HG02973 (cell line): Measurements from ENCODE around the gene SUN2.

Experiments used
- ATAC-seq: cut with Tn5 transposase; IDR thresholded peaks from one replicate; pipeline ENCODE4 v1.9.1; 2021; ENCODE audit warnings: moderate library complexity; ENCODE audit not compliant: unreplicated experiment

SUN2 gene

DNA sequence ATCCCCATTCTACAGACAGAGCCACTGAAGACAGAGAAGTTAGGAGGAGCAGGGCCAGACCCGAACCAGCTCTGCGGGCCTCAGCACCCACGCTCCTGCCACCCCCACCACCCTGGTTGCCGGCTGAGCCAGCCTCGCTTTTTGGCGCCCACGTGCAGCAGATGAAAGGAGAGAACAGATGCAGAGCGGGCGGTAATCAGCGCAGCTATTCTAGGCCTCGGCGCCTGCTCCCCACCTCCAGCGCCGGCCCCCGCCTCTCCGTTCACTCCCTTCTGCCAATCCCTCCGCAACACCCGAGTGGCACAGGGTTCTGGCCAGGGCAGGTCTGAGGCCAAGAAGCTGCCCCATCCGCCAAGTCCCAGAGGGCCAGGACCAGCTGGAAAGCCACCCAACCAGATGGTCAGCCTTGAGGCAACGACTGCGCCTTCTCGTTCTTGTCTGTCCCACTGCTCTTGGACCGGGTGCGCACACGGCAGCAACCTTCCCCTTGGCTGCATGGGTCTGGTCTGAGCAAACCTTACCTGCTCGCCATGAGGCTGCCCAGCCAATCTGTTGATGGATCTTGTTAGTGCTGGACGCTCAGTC is 21.4 kb upstream of the SUN2 start:
- ATAC-seq = no peak

DNA sequence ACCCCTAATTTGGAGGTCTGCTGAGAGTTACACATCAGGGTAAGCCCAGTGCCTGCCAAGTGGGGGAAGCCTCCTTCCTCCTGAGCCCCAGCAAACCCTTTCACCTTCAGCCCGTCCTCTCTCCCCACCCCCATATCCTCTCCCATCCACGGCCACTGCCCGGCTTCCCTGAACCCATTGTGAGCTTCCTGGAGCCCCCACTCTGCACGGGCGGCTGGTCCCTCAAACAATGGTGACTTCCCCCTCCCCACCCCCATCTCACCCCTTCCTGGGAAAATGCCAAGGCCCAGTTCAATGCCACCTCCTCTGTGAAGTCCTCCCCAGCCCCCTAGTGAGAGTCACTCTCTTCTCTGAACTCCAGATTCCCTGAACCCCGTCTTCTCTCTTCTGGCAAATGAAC is 20.3 kb upstream of the SUN2 start:
- no peak for ATAC-seq

DNA sequence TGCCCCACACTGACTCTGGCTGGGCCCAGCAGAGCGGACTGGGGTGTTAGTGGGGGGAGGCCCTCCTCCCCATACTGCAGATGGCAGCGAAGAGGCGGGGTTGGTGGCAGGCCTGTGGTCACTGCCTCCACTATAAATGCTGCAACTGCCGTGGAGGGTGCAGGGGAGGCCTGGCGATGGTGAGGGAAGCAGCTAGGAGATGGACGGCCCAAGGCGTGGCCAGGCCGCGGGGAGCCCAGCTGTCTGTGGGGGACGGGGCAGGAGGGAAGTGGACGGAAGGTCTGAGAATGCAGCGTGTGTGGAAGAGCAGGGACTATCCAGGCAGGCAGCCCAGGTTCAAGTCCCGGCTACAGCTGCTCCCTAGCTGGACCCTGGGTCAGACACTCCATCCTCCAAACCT is 19.9 kb upstream of the SUN2 start:
- no peak for ATAC-seq

DNA sequence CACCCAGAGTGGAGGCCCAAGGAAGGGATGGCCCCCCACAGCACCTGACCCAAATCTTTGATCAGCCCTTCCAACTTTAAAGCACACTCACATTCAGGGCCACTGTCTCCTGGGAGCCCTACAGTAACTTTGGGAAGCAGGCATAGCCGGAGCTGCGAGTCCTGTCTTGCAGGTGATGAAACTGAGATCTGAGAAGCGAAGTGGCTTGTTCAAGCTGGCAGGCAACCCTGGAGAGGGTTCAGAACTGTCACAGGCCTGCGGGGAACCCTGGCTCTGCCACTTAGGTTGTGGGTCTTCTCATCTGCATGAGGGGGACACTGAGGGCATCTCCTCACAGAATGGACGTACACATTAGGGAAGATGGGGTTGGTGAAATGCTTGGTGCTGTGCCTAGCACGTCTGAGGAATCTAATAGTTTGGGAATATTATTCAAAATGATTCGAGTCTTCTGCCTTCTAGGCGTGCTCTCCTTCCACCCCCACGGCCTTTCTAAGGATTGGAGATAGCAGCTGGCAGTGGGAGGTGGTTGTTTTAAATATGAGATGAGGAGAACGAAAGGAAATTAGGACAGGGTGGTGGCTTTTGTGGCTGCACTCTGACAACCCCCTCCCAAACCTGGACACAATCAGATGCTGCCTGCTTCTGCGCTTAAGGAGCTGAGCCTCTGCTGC is 18.8 kb upstream of the SUN2 start:
- ATAC-seq = no peak

DNA sequence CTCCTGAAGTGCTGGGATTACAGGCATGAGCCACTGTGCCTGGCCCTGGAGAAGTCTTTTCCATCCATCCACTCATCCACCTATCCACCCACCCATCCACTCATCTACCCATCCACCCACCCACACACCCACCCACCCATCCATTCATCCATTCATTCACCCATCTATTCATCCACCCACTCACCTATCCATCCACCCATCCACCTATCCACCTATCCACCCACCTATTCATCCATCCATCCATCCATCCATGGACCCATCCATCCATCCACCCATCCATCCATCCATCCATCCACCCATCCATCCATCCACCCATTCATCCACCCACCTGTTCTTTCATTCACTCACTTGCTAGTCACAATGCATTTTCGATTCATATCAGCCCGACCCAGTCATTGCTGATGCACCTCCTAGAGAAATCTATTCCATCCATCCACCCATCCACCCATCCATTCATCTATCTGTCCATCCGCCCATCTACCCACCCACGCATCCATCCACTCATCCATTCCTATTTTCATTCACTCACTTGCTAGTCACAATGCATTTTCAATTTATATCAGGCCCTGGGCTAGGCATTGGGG is 17.7 kb upstream of the SUN2 start:
- no peak for ATAC-seq

DNA sequence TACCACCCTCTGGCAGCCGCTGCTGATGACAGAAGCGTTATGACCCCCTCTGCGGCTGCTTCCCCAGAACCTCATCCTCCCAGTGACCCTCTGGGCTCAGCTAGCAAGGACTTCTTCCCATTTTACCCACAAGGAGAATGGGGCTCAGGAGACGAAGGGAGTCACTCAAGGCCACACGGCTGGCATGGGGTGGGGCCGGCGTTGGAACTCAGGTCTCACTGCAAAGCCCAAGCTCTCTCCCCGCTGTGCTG is 16.8 kb upstream of the SUN2 start:
- ATAC-seq = no peak

DNA sequence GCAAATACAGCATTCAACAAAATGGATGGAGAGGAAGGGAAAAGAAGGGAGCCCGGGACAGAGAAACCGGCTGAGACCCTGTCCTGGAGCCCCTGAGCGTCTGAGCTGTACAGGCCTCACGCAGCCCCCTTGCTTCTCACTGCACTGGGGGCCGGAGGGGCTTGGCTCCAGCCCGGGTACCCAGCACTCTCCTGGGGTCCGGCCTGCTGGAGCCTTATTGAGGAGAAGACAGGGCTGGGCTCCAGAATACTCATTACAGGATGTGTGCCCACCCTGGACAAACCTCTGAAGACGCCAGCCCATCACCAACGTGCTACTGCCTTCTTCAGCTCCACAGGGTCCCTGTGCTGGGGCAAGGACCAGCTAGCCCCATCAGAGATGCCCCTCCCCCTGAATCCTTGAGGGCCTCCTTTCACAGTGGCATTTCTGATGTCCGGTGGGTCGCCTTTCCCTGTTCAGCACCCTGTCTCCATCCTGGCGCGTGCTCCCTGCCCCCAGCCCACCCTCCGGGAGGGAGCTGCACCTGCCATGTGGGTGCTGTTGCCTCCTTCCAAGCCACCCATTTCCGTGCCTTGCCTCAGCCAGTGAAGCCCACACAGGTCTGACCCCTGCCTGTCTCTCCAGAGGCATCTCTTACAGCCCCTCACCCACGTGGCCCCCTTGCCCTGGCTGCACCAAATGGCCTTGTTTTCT is 14.6 kb upstream of the SUN2 start:
- no peak for ATAC-seq

DNA sequence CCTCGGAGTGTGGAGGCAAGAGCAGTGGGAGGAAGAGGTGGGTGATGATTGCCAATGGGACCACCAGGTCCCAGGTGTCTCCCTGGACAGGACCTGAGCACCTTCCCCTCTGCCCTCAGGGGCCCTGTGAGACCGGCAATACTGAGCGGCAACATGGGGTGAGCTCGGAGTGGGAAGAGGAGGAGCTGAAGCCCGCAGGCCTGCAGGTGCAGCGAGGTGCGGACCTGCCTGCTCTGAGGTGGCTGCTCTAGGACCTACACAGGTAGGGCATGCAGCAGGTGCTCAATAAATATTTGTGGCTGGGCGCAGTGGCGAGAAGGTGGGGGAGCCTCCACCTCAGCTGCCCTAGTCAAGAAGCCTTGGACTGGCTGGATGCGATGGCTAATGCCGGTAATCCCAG is 12.2 kb upstream of the SUN2 start:
- ATAC-seq = no peak

DNA sequence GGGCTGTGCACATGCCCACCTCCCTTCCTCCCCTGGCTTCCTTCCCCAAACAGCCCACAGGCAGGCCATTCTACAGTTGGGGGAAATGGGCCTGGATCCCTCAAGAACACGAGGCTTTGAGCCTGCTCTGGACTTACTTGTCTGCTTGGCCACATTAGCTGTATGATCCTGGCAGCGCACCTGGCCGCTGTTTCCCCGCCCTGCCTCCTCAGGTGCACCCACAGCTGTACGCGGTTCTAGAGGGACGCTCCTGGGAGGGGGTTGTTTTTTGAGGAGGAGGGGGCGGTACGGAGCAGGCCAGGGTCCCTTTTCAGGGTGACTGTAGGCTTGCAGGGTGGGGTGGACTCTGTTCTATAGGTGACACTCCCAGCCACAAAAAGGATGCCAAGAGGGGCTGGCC is 11.5 kb upstream of the SUN2 start:
- no peak for ATAC-seq

DNA sequence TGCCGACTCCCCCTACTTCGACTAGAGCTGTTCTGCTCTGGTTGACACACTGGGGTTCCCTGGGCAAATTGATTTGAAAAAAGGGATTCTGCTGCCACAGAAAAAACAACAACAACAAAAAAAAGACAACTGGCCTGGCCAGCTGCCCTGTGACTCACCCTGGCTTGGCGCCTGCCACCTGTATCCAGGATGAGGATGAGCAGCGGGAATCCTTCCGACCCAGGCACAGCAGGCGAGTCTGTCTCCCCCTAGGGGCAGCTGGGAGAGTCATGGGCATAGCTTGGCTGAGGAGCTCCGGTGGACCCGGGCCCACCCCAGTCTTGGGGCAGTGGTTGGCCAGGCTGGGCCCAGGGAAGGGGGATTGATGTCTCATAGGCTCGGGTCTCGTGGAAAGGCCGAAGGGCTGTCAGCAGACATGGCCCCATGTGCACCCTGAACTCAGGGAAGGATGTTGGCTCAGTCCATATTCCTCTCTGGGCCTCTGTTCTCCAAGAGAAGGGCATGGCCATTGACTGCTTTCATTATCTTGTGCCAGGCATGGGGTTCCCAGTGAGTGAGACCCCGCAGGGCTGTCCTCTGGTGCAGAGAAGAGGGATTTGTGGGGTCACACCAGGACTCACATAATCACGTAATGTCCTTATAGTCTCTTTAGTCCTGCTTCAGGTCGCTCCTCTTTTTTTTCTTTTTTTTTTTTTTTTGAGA is 10.4 kb upstream of the SUN2 start:
- ATAC-seq = no peak

DNA sequence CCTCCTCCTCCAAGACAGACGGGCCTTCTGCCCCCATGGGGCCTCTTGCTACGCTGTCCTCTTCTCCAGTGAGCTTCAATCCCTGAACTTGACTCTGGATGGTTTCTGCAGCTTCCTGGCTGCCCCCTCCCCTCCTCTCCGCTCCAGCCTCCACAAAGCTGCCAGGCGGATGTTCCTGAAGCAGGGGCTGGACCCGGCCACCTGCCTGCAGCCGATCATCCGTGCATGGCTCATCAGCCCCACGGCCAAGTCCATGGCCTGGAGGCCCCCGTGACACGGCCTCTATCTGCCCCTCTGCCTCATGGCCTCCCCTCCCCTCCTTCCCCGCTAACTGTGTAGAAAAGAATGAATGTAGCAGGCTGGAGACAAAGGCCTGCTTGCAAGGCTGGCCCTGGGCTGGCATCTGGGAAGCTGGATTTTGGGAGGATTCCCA is 6.8 kb upstream of the SUN2 start:
- no peak for ATAC-seq

DNA sequence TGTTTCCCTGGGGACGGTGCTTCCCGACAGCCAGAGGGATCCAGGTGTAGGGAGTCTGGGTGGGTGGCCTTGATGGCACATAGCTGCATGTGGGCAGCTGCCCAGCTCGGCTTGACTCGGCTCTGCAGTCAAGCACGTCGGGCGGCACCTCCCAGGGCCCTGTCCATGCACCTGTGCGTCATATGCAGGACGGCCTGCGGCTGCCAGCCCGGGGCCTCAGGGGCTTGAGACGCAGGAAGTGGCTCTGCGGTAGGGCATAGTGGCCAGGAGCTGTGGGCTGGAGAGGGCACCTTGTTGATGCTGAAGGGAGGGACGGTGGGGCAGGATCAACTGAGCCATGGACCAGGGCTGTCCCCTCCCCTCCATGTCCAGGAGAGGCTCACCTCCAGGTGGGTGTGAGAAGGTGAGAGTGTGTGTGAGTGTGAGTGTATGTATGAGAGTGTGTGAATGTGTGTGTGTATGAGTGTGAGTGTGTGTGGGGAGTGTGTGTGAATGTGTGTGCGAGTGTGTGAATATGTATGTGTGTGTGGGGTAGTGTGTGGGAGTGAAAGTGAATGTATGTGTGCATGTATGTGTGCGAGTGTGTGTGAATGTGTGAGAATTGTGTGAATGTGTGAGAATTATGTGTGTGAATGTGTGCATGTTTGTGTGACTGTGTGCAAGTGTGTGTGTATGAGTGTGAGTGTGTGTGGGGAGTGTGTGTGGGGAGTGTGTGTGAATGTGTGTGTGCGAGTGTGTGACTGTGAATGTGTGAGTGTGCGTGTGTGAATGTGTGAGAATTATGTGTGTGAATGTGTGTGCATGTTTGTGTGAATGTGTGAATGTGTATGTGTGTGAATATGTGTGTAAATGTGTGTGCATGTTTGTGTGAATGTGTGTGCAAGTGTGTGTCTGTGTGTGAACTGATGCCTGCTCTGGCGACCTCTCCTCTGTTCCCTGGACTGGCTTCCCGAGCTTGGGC is 5.7 kb upstream of the SUN2 start:
- no peak for ATAC-seq

DNA sequence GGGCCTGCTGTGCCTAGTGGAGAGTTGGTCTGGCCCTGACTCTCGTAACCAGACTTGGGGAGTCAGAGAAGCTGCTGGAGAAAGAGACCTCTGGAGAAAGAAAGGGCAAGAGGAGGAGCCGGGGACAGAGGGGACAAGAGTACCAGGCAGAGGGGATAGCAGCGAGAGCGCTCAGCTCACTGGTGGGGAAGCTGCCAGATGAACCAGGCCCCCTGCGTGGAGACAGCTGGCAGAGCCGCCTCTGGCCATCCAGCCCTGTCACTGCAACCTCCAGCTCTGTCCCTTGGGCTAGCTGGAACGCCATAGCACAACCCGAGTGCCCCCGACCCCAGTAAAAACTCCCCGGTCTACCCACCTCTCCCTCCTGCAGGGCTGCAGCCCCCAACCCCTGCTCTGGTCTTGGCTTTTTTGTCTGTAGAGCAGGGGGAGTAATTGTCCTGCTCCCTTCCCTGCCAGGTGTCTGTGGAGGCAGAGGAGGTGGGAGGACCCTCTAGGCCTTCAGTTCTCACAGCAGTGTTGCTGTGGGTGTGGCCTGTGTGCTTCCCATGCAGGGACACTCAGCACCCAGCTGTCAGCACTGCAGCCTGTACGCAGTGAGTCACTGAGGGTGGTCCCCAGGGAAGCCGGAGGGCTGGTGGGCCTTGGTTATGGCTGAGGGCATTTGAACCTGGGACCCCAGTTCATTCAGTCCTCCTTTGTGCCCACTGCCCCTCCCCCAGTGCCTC is 4.8 kb upstream of the SUN2 start:
- no peak for ATAC-seq

DNA sequence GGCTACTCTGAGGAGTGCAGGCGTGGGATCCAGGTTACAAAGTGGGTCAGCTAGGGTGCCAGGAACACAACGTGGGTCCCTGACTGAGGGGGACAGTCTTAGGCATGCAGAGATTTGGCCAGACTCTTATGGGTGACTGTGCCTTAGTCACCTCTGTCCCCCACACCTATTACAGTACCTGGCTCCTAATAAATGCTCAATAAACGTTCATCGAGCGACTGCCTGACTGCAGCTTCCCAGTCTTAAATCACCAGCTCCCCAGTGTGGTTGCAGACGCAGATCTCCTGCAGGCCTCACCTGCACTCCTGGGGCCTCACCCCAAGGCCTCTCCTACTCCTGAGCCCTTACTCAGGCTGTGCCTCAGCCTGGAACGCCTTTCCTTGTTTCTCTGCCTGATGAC is 3.2 kb upstream of the SUN2 start:
- no peak for ATAC-seq

DNA sequence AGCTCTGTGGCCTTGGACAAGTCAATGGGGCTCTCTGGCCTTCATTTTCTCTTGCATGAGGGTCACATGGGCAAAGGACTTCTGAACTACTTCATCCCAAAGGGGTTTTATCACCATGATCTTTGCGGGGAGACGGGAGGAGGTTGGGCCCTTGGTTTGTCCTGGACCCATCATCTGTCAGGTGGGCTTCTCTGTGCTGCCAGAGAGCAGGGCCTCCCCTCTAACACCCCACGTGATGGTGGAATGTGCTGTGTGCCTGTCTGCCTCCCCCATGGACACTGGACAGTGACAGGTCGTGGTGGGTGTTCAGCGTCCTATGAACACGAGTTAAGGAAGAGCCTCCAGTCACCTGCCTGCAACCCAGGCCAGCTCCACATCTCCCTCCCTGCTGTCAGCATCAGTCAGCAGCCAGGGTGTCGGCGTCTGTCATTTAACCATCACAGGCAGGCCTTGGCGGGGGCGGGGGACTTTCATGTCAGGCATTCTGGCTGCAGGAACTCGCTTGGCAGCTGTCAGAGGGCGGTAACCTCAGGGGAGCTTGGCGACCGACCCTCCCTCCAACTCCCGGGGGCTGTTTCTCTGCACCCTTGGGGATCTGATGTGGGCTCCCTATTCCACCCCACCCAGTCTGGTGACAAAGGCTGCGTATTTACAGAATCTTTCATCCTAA is 2.6 kb upstream of the SUN2 start:
- no peak for ATAC-seq

DNA sequence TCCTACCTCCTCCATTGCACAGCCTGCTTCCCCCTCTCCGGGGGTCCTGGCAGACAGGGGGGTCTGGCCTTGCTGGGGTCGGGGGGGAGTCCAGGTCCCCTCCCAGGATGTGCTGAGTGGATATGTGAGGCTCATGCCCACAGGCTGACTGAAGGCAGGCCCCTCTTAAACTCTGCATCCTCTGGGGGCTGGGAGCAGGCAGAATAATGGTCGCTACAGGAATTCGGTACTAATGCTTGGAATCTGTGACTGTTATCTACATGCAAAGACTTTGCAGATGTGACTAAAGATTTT is 1.6 kb upstream of the SUN2 start:
- no peak for ATAC-seq

DNA sequence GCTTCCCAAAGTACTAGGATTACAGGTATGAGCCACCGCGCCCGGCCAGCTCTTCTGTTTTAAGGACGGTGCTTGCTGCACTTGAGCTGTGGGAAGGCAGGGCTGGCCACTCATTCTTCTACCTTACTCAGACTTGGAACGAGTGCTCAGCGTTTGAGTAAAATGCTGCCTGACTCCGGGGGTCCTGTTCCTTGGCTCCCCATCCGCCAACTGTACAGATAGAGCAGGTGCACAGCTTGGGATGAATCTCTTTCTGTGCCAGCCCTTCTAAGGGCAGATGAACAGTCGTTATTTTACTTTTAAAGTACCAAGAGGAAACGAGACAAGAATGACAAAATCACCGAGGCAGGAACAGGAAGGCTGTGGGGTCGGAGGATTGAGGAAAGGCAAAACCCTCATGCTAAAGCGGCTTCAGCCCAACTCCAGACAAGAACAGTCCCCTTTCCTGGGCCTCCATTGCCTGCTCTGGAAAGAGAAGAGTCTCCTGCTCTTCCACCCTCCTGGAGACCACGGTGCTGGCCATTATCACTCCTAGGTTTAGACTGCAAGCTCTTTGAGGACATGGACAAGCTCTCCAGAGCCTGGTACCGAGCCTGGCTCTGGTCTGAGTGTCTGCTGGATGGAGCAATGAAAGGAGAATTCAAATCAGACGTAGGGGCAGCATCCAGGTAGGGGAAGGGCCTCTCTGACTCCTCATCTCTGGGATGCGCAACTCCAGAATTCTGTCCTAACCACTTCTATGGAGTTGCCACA is 1.1 kb upstream of the SUN2 start:
- no peak for ATAC-seq

DNA sequence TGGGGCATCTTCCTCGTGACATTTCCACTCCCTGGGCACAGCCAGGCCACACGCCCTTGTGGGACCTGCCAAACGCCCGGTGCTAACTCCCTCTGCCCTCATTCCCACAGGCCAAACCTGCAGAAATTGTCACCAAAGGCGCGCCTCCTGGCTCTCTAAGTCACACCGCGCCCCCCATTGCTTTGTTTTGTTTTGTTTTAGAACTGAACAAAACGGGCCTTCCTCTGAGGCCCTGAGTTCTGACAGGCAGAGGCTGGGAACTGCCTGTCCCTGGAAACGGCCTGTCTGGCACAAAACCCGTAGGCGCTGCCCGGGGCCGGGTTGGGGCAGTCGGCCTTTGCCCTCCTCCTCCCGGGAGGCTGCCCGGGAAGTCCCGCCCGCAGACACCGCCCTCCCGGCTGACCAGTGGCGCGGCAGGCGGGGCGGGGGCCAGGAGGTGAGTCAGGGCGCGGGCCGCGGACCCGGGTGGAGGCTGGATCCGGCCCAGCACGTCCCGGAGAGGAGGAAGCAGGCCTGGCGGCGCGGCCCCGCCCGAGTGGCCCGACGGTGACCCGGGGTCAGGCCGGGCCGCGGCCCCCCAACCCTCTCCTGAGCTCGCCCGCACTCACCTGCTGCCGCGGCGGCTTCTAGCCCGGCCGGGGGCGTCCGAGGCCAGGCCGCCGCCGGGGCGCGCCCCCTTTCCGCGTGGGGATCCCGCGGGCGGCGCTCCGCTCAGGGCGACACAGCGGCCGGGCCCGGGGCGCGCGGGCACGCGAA is 465 bp downstream of the SUN2 start:
- peak; percentile 29 for ATAC-seq
